GM21576 (cell line): ENCODE results near the gene CSGALNACT2.

Source experiments
- ATAC-seq: cut with Tn5 transposase; IDR thresholded peaks from one replicate; pipeline ENCODE4 v1.9.1; 2021; ENCODE audit warnings: mild to moderate bottlenecking, moderate library complexity; ENCODE audit not compliant: unreplicated experiment

Gene CSGALNACT2

GRCh38 chr10:43199684-43200537, 61.7 kb downstream of the CSGALNACT2 start:
- no peak for ATAC-seq

GRCh38 chr10:43200538-43201390, 62.5 kb downstream of the CSGALNACT2 start:
- ATAC-seq = no peak

GRCh38 chr10:43201545-43202131, 63.4 kb downstream of the CSGALNACT2 start:
- ATAC-seq = no peak

- peak; percentile 55 for ATAC-seq
Measured at GRCh38 chr10:43202224-43202656, 64.0 kb downstream of the CSGALNACT2 start.

- peak; percentile 15 for ATAC-seq
Measured at GRCh38 chr10:43202657-43203447, 64.6 kb downstream of the CSGALNACT2 start.

- ATAC-seq = peak; percentile 27
Measured at GRCh38 chr10:43203448-43204041, 65.3 kb downstream of the CSGALNACT2 start.

- peak; percentile 18 for ATAC-seq
Measured at GRCh38 chr10:43204042-43204942, 66.0 kb downstream of the CSGALNACT2 start.

GRCh38 chr10:43204943-43205671, 66.9 kb downstream of the CSGALNACT2 start:
- peak; percentile 50 for ATAC-seq

- ATAC-seq = no peak
Measured at GRCh38 chr10:43205681-43206390, 67.6 kb downstream of the CSGALNACT2 start.

GRCh38 chr10:43206391-43207235, 68.4 kb downstream of the CSGALNACT2 start:
- ATAC-seq = no peak

- no peak for ATAC-seq
Measured at GRCh38 chr10:43208147-43209073, 70.2 kb downstream of the CSGALNACT2 start.

- ATAC-seq = no peak
Measured at GRCh38 chr10:43209074-43209455, 70.8 kb downstream of the CSGALNACT2 start.

- ATAC-seq = no peak
Measured at GRCh38 chr10:43209651-43210141, 71.5 kb downstream of the CSGALNACT2 start.

- ATAC-seq = no peak
Measured at GRCh38 chr10:43210556-43210955, 72.3 kb downstream of the CSGALNACT2 start.

- ATAC-seq = no peak
Measured at GRCh38 chr10:43211030-43211429, 72.8 kb downstream of the CSGALNACT2 start.
